Lung (tissue), 12 donors: Measurements from ENCODE around the gene HS6ST3. TPM values are rescaled to one million over a fixed set of nuclear protein-coding genes. Genes with fewer than 3 reads are reported as not detected.

Experiments used
- ATAC-seq: fragments of 200-7000 bp; cut with Tn5 transposase; one replicate; pipeline ENCODE4 v1.9.1; 2020; ENCODE audit warnings: moderate number of reproducible peaks; ENCODE audit not compliant: insufficient read depth, low FRiP score
- DNase-seq, 3 donors: peaks; one replicate each; pipeline ENCODE4 v3.0.0-alpha.2; 2013 to 2017
- H3K27ac ChIP-seq, 2 donors: one replicate each; pipeline ENCODE4 v1.5.1; 2013; ENCODE audit warnings: mild to moderate bottlenecking in 2 of 2, moderate library complexity in 2 of 2, control low read depth in 1 of 2, inconsistent platforms in 1 of 2, low read depth in 1 of 2, low read length in 1 of 2
- H3K27me3 ChIP-seq, 3 donors: one replicate each; pipeline ENCODE4 v1.5.1; 2013; ENCODE audit warnings: low read length in 2 of 3; ENCODE audit not compliant: control insufficient read depth in 3 of 3, insufficient read depth in 3 of 3
- H3K36me3 ChIP-seq, 4 donors: one replicate each; pipeline ENCODE4 v1.5.1; 2013; ENCODE audit warnings: low read length in 4 of 4, mild to moderate bottlenecking in 1 of 4, moderate library complexity in 1 of 4; ENCODE audit not compliant: control insufficient read depth in 4 of 4, insufficient read depth in 4 of 4
- H3K4me1 ChIP-seq, 5 donors: one replicate each; pipeline ENCODE4 v1.5.1; 2013; ENCODE audit warnings: low read length in 5 of 5, mild to moderate bottlenecking in 2 of 5, moderate library complexity in 1 of 5; ENCODE audit not compliant: control insufficient read depth in 5 of 5, insufficient read depth in 5 of 5
- H3K4me3 ChIP-seq: one replicate; pipeline ENCODE4 v1.5.1; 2013; ENCODE audit warnings: mild to moderate bottlenecking, control low read depth, moderate library complexity
- H3K9ac ChIP-seq, 2 donors: one replicate each; pipeline ENCODE4 v1.5.1; 2013; ENCODE audit warnings: low read length in 2 of 2, control low read depth in 1 of 2; ENCODE audit not compliant: insufficient read depth in 1 of 2
- H3K9me3 ChIP-seq, 4 donors: one replicate each; pipeline ENCODE4 v1.5.1; 2013; ENCODE audit warnings: low read length in 3 of 4, mild to moderate bottlenecking in 1 of 4, moderate library complexity in 1 of 4; ENCODE audit not compliant: control insufficient read depth in 4 of 4, insufficient read depth in 3 of 4
- CTCF ChIP-seq: IDR thresholded peaks from 2 replicates; pipeline ENCODE4 v1.5.1; 2012; ENCODE audit warnings: mild to moderate bottlenecking; ENCODE audit errors: control extremely low read depth, extremely low read depth
- WGBS, 2 donors: extraction: QIAGEN DNeasy Blood & Tissue Kit; methylation state at CpG; one replicate each; pipeline ENCODE4 v1.1.7; 2013; 5-methylcytosine and 5-hydroxymethylcytosine counted together
- polyA plus RNA-seq, 2 donors: library from polyadenylated mRNA; stranded (reverse); fragments of 200-250 nt; gene quantifications; one replicate each; pipeline ENCODE4 v1.2.1, GENCODE V29; 2013
- total RNA-seq, 2 donors: library from RNA; depleted of rRNA in 1 of 2; stranded (reverse); fragments of >200 nt in 1 of 2; gene quantifications; one replicate each; pipeline ENCODE4 v1.2.1, GENCODE V29; 2014 to 2021
- donor health status: control.
- donor health status: control.
- donor health status: Bipolar disorder and iron deficiency.
- donor health status: healthy.
- donor health status: DM: yes; HTN: yes; CAD: no.

Gene HS6ST3
- total and polyA plus RNA-seq, 4 donors, result 0.01 to 0.17 (median 0.04) TPM

GRCh38 chr13:96710166-96710862 is 620.4 kb downstream of the HS6ST3 start:
- Histone ChIP-seq H3K4me3 (no peak overlapping the region), H3K36me3 (no peaks in the 10 kb centered on the region), H3K4me1 (no peaks in the 10 kb centered on the region), H3K9ac (no peak overlapping the region), H3K27ac (no peak overlapping the region), H3K9me3 (peaks cover 0 to 3% (median 0%) of the 10 kb centered on the region in 4 donors), H3K27me3 (no peaks in the 10 kb centered on the region)
- no peak for DNase-seq
- no peak for ATAC-seq
- no peak for TF ChIP-seq CTCF
- 86 to 89% methylated on average over 3 of the region's 3 CpGs for WGBS, 2 donors

- no peak overlapping the region for H3K9ac ChIP-seq
- no peak for DNase-seq
- no peaks in the 10 kb centered on the region for H3K36me3 ChIP-seq
- no peaks in the 10 kb centered on the region for H3K4me1 ChIP-seq
- no peaks in the 10 kb centered on the region for H3K9me3 ChIP-seq
- no peak for TF ChIP-seq CTCF
- 92% methylated on average over 4 of the region's 4 CpGs for WGBS, 2 donors
- H3K27ac ChIP-seq, result no peak overlapping the region
- H3K27me3 ChIP-seq, result no peaks in the 10 kb centered on the region
- ATAC-seq, result no peak
- no peak overlapping the region for H3K4me3 ChIP-seq
These were observed 630.5 kb downstream of the HS6ST3 start for GRCh38 chr13:96720446-96720845.

DNA sequence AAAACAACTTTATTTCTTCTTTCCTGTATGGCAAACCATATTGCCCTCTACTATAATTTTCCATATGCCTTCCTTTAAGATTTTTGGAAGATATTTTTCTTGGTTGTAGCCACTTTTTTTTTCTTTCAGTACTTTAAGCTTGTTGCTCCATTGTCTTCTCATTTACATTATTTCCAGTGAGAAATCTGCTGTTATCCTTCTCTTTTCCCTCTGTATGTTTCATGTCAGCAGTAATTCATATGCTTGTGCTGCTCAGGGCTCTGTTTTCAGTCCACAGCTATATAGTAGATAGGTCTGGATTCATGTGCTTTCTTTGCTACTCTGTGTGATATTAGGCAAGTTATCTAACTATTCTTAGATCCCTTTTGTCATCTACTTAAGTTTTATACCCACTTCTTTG is 636.7 kb downstream of the HS6ST3 start:
- H3K27me3 ChIP-seq, result no peaks in the 10 kb centered on the region

More for the DNA sequence above, 636.7 kb downstream of the HS6ST3 start:
- no peaks in the 10 kb centered on the region for H3K9me3 ChIP-seq
- H3K4me1 ChIP-seq, result no peaks in the 10 kb centered on the region
- no peaks in the 10 kb centered on the region for H3K36me3 ChIP-seq
- no peak overlapping the region for H3K9ac ChIP-seq
- no peak overlapping the region for H3K4me3 ChIP-seq
- no peak for TF ChIP-seq CTCF
- H3K27ac ChIP-seq, result no peak overlapping the region
- DNase-seq (no peak), ATAC-seq (no peak)
